Vagina (tissue), 2 donors: ENCODE results near the gene GCM1. TPM values are rescaled to one million over a fixed set of nuclear protein-coding genes. Genes with fewer than 3 reads are reported as not detected.

Experiments used
- DNase-seq, 2 donors: peaks; one replicate each; pipeline ENCODE4 v3.0.0-alpha.2; 2017; ENCODE audit errors: extremely low spot score in 2 of 2
- H3K27ac ChIP-seq: fragments of 200-600 bp; sonication (generic); one replicate; pipeline ENCODE4 v1.5.1; 2019
- H3K27me3 ChIP-seq: fragments of 200-600 bp; sonication (generic); one replicate; pipeline ENCODE4 v1.5.1; 2019
- H3K36me3 ChIP-seq, 2 donors: fragments of 200-600 bp; sonication (generic); one replicate each; pipeline ENCODE4 v1.5.1; 2017 to 2019
- H3K4me1 ChIP-seq: fragments of 200-600 bp; sonication (generic); one replicate; pipeline ENCODE4 v1.5.1; 2019
- H3K4me3 ChIP-seq, 2 donors: fragments of 200-600 bp; sonication (generic); 1 replicate in 1 of 2; 2 replicates in 1 of 2; pipeline ENCODE4 v1.5.1; 2016 to 2019
- H3K9me3 ChIP-seq: fragments of 200-600 bp; sonication (generic); one replicate; pipeline ENCODE4 v1.5.1; 2019
- POLR2A ChIP-seq, 2 donors: fragments of 450-650 bp; IDR thresholded peaks; one replicate each; pipeline ENCODE4 v1.6.1; 2017; ENCODE audit warnings: antibody characterized with exemption in 2 of 2, mild to moderate bottlenecking in 2 of 2, moderate library complexity in 2 of 2
- POLR2AphosphoS5 ChIP-seq, 2 donors: sonication (generic); formaldehyde crosslinking; IDR thresholded peaks; one replicate each; pipeline ENCODE4 v1.9.0; 2017; ENCODE audit warnings: antibody characterized with exemption in 2 of 2, mild to moderate bottlenecking in 2 of 2, low read depth in 1 of 2; ENCODE audit not compliant: insufficient read depth in 1 of 2
- intact Hi-C: fragments of 100-400 bp; cut with DNase I; formaldehyde crosslinking; loops from one replicate; pipeline ENCODE4 v1.15.1; 2023
- total RNA-seq: library from RNA; depleted of rRNA; stranded (reverse); fragments of >200 nt; gene quantifications from one replicate; pipeline ENCODE4 v1.2.3, GENCODE V29; 2016
- TF ChIP-seq, protein P1 (sequence below), 3 experiments: fragments of 450-650 bp in 2 of 3; fragments of 200-600 bp in 1 of 3; sonication (generic) in 1 of 3; IDR thresholded peaks; one replicate each; pipeline ENCODE4 v1.5.1; 2017 to 2019; ENCODE audit warnings: antibody characterized with exemption in 3 of 3, mild to moderate bottlenecking in 2 of 3, moderate library complexity in 2 of 3

The GCM1 gene
- total RNA-seq, 1 donor from 2014 or later: not detected

DNA sequence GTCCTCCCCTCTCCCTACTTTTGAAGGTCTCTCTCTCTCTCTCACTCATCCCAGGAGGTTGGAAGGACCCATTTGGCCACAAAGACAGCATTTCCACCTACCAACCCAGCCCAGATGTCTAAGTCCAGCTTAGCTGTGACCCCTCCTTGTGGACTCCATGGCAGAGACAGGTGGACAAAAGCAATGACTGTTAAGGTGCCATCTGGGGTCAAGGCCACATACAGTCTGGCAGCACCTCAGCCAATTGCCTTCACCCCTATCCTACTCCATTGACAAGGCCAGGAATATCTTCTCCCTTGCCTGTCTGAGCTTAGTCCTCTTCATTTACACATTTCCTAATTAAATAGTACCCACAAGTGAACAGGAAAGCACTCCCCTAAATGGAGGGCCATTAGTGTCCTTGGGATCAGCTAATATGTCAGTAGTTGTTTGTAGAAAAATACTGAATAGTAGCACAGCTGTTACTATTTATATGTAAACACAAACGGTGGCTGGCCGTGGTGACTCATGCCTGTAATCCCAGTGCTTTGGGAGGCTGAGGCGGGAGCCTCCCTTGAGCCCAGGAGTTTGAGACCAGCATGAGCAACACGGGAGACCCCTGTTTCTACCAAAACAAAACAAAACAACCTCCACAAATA lies 28.8 kb downstream of the GCM1 start:
- Histone ChIP-seq H3K9me3 (no peaks in the 10 kb centered on the region), H3K27me3 (no peaks in the 10 kb centered on the region), H3K27ac (no peak overlapping the region), H3K36me3 (no peaks in the 10 kb centered on the region), H3K4me1 (peaks cover 5% of the 10 kb centered on the region), H3K4me3 (no peak overlapping the region)
- intact Hi-C loops: no loop called here
- peak in 1 of 2 donors; percentile 79 for DNase-seq
- TF ChIP-seq, protein P1, sequence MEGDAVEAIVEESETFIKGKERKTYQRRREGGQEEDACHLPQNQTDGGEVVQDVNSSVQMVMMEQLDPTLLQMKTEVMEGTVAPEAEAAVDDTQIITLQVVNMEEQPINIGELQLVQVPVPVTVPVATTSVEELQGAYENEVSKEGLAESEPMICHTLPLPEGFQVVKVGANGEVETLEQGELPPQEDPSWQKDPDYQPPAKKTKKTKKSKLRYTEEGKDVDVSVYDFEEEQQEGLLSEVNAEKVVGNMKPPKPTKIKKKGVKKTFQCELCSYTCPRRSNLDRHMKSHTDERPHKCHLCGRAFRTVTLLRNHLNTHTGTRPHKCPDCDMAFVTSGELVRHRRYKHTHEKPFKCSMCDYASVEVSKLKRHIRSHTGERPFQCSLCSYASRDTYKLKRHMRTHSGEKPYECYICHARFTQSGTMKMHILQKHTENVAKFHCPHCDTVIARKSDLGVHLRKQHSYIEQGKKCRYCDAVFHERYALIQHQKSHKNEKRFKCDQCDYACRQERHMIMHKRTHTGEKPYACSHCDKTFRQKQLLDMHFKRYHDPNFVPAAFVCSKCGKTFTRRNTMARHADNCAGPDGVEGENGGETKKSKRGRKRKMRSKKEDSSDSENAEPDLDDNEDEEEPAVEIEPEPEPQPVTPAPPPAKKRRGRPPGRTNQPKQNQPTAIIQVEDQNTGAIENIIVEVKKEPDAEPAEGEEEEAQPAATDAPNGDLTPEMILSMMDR (IDR thresholded peaks at IDR 0.05): no peak
- TF ChIP-seq POLR2AphosphoS5 (IDR thresholded peaks at IDR 0.05; ENCODE audit: insufficient read depth in 1 of 2, low read depth in 1 of 2) (no peak), POLR2A (IDR thresholded peaks at IDR 0.05) (no peak)

DNA sequence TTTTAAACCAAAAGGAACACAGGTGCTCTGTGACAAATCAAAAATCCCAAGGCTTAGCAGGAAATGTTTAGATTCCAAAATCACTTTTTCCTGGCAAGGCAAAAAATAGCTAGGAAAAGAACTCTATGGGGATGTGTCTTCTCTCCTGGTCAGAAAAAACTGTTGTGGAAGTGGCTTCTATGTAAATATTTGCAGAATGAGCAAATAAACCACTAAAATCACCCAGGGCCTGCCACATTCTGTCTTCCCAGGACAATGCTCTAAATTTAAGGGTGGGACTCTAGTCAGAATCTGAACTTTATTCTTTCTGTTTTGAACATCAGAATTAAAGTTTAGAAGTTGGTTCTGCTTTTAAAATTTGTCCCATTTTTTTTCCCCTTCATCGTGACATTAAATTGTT lies 29.3 kb downstream of the GCM1 start:
- Histone ChIP-seq H3K4me3 (no peak overlapping the region), H3K27me3 (no peaks in the 10 kb centered on the region), H3K27ac (no peak overlapping the region), H3K4me1 (peaks cover 5% of the 10 kb centered on the region), H3K9me3 (no peaks in the 10 kb centered on the region), H3K36me3 (no peaks in the 10 kb centered on the region)
- intact Hi-C loops: no loop called here
- DNase-seq: no peak
- TF ChIP-seq POLR2A (IDR thresholded peaks at IDR 0.05): no peak
- no peak for TF ChIP-seq POLR2AphosphoS5 (IDR thresholded peaks at IDR 0.05; ENCODE audit: insufficient read depth in 1 of 2, low read depth in 1 of 2)

DNA sequence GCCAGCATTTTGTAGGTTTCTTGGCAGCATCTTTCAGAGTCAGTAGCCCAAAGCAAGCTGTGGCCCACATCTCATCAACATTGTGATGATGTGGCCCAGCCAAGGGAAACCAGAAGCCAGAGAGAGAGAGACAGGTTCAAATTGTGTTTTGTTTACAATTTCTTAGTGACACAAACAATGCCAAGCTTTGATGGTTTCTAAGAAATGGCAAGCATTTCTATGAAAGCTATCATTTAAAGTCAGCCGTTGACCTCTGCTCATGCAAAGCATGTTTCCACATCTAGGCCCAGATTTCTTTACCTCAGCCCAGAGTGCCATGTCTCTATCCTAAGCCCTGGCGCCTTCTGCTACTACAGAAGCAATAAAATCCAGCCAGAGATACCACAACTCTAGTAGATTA lies 32.9 kb downstream of the GCM1 start:
- Histone ChIP-seq H3K27me3 (no peaks in the 10 kb centered on the region), H3K4me1 (peaks cover 13% of the 10 kb centered on the region), H3K27ac (no peak overlapping the region), H3K9me3 (no peaks in the 10 kb centered on the region), H3K4me3 (no peak overlapping the region), H3K36me3 (no peaks in the 10 kb centered on the region)
- TF ChIP-seq POLR2A (IDR thresholded peaks at IDR 0.05) (no peak), POLR2AphosphoS5 (IDR thresholded peaks at IDR 0.05; ENCODE audit: insufficient read depth in 1 of 2, low read depth in 1 of 2) (no peak)
- TF ChIP-seq, protein P1 (IDR thresholded peaks at IDR 0.05): no peak
- no peak for DNase-seq
- intact Hi-C loops: no loop called here

DNA sequence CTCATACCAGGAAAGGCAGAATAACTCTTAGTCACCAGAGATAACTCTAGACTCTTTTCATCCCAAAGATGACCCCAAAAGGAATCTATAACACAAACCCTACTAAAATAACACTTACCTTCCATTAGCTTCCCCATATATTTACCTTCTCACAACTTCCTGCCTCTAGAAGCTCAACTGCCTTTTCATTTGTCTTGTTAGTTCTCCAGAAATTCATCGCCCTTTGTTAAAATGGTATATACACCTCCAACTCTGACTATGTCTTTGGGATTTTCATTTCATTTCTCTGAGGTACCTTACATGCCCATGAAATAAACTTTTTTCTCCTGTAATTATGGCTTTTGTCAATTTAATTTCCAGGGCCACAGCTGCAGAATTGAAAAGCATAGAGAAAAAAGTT lies 33.5 kb downstream of the GCM1 start:
- Histone ChIP-seq H3K27me3 (no peaks in the 10 kb centered on the region), H3K9me3 (no peaks in the 10 kb centered on the region), H3K36me3 (no peaks in the 10 kb centered on the region), H3K4me1 (peaks cover 13% of the 10 kb centered on the region), H3K4me3 (no peak overlapping the region), H3K27ac (no peak overlapping the region)
- no peak for DNase-seq
- intact Hi-C loops: no loop called here
- TF ChIP-seq POLR2A (IDR thresholded peaks at IDR 0.05) (no peak), POLR2AphosphoS5 (IDR thresholded peaks at IDR 0.05; ENCODE audit: insufficient read depth in 1 of 2, low read depth in 1 of 2) (no peak)
- TF ChIP-seq, protein P1 (IDR thresholded peaks at IDR 0.05): no peak

DNA sequence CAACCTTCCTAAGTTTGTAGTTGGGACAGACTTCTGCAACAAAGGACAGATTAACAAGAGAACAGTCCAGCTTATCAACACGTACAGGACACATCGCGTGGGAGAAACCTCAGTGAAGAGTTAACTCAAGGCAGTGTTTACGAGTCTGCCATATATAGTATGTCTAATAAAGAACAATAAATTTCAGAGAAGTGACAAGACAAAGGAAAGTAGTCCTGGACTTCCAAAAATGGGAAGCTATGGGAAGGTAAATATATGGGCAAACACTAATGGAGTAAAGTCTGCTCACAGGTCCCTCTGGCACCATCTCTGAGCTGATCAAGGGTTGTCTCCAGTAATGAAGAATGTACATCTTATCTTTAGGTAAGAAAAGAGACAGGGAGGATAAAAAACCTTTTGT lies 34.9 kb downstream of the GCM1 start:
- no peak for TF ChIP-seq POLR2A (IDR thresholded peaks at IDR 0.05)
- TF ChIP-seq, protein P1 (IDR thresholded peaks at IDR 0.05): no peak
- TF ChIP-seq POLR2AphosphoS5 (IDR thresholded peaks at IDR 0.05; ENCODE audit: insufficient read depth in 1 of 2, low read depth in 1 of 2): no peak
- Histone ChIP-seq H3K27me3 (no peaks in the 10 kb centered on the region), H3K4me1 (peaks cover 8% of the 10 kb centered on the region), H3K27ac (no peak overlapping the region), H3K4me3 (no peak overlapping the region), H3K36me3 (no peaks in the 10 kb centered on the region), H3K9me3 (no peaks in the 10 kb centered on the region)
- intact Hi-C loops: no loop called here
- no peak for DNase-seq
